HG03571 (cell line): ENCODE measurements around the gene ST3GAL2.
"Not testable (repeated sequence)": the region's sequence is repeated elsewhere in the genome, so short reads cannot be mapped to it uniquely, and the experiment has no call there.

Experiments used
- ATAC-seq: cut with Tn5 transposase; IDR thresholded peaks from one replicate; pipeline ENCODE4 v1.9.1; 2021; ENCODE audit not compliant: unreplicated experiment

ST3GAL2 gene

GRCh38 chr16:70468776-70469525 is 30.1 kb upstream of the ST3GAL2 start:
- ATAC-seq = no peak

GRCh38 chr16:70467608-70468007 is 28.7 kb upstream of the ST3GAL2 start:
- ATAC-seq = no peak

- no peak for ATAC-seq
These were observed 28.2 kb upstream of the ST3GAL2 start for GRCh38 chr16:70467113-70467512.

- ATAC-seq = no peak
These were observed 27.8 kb upstream of the ST3GAL2 start for GRCh38 chr16:70466805-70467076.

- ATAC-seq = no peak
These were observed 27.3 kb upstream of the ST3GAL2 start for GRCh38 chr16:70465999-70466804.

- ATAC-seq = no peak
These were observed 24.3 kb upstream of the ST3GAL2 start for GRCh38 chr16:70463235-70463634.

- no peak for ATAC-seq
These were observed 21.9 kb upstream of the ST3GAL2 start for GRCh38 chr16:70460737-70461261.

GRCh38 chr16:70457446-70458166 is 18.7 kb upstream of the ST3GAL2 start:
- no peak for ATAC-seq

- no peak for ATAC-seq
These were observed 17.0 kb upstream of the ST3GAL2 start for GRCh38 chr16:70455910-70456309.

- peak; percentile 85 for ATAC-seq
These were observed 15.5 kb upstream of the ST3GAL2 start, which contains the start of gene FCSK for GRCh38 chr16:70454222-70455034. Gene FCSK (plus strand): TSS chr16:70454595. CDS start chr16:70463191, 8,596 bp downstream.

- ATAC-seq = no peak
These were observed 15.0 kb upstream of the ST3GAL2 start for GRCh38 chr16:70453892-70454221.

- ATAC-seq = no peak
These were observed 14.4 kb upstream of the ST3GAL2 start for GRCh38 chr16:70453117-70453891.

- ATAC-seq = not testable (repeated sequence)
These were observed 12.1 kb upstream of the ST3GAL2 start for GRCh38 chr16:70451004-70451340.

GRCh38 chr16:70450142-70451003 is 11.5 kb upstream of the ST3GAL2 start:
- not testable (repeated sequence) for ATAC-seq

GRCh38 chr16:70448075-70448474 is 9.2 kb upstream of the ST3GAL2 start:
- ATAC-seq = no peak

- ATAC-seq = no peak
These were observed 5.6 kb upstream of the ST3GAL2 start for GRCh38 chr16:70444249-70445063.

GRCh38 chr16:70442344-70442743 is 3.4 kb upstream of the ST3GAL2 start:
- no peak for ATAC-seq

GRCh38 chr16:70441406-70441990 is 2.6 kb upstream of the ST3GAL2 start:
- no peak for ATAC-seq
